Raji (cell line): ENCODE results near the gene ZNF564.

Experiments used
- POLR2A ChIP-seq: IDR thresholded peaks from 2 replicates; pipeline ENCODE4 v1.6.1; 2011; ENCODE audit warnings: low read depth, low read length, control low read depth; ENCODE audit not compliant: insufficient read depth

ZNF564 gene

GRCh38 chr19:12526542-12526941 is 24.7 kb downstream of the ZNF564 start:
- TF ChIP-seq POLR2A: no peak

GRCh38 chr19:12521996-12522395 is 29.3 kb downstream of the ZNF564 start:
- no peak for TF ChIP-seq POLR2A

- TF ChIP-seq POLR2A: no peak
Observed at GRCh38 chr19:12513531-12514061, 37.7 kb downstream of the ZNF564 start.

GRCh38 chr19:12497032-12497431 is 54.2 kb downstream of the ZNF564 start:
- no peak for TF ChIP-seq POLR2A

- TF ChIP-seq POLR2A: no peak
Observed at GRCh38 chr19:12496480-12496879, 54.8 kb downstream of the ZNF564 start.

GRCh38 chr19:12495002-12495802 is 56.1 kb downstream of the ZNF564 start:
- peak; percentile 56 for TF ChIP-seq POLR2A

- no peak for TF ChIP-seq POLR2A
Observed at GRCh38 chr19:12494260-12494860, 56.9 kb downstream of the ZNF564 start.

- TF ChIP-seq POLR2A: no peak
Observed at GRCh38 chr19:12485571-12485970, 65.7 kb downstream of the ZNF564 start.

- no peak for TF ChIP-seq POLR2A
Observed at GRCh38 chr19:12485052-12485416, 66.2 kb downstream of the ZNF564 start.

- TF ChIP-seq POLR2A: peak; percentile 95
Observed at GRCh38 chr19:12484371-12485051, 66.8 kb downstream of the ZNF564 start, which contains the start of gene ZNF709. TSS of gene ZNF709 (minus strand) at chr19:12484816. CDS start at chr19:12484657, 159 bp downstream.

- TF ChIP-seq POLR2A: no peak
Observed at GRCh38 chr19:12484011-12484370, 67.3 kb downstream of the ZNF564 start.

GRCh38 chr19:12482509-12482886 is 68.8 kb downstream of the ZNF564 start:
- no peak for TF ChIP-seq POLR2A

- no peak for TF ChIP-seq POLR2A
Observed at GRCh38 chr19:12481781-12482508, 69.3 kb downstream of the ZNF564 start.

- no peak for TF ChIP-seq POLR2A
Observed at GRCh38 chr19:12478234-12478941, 72.9 kb downstream of the ZNF564 start.
